AG04449 (cell line): Measurements from ENCODE around the gene PAX5.

Source experiments
- CTCF ChIA-PET: fragments of 350-600 bp; formaldehyde crosslinking; extraction: SDS; loops from one replicate; lab custom pipeline; 2021; ENCODE audit warnings: antibody characterized with exemption; lab: Yijun Ruan, JAX
- POLR2A ChIA-PET: fragments of 400-600, 350-600 bp; formaldehyde crosslinking; extraction: SDS; loops from one replicate; lab custom pipeline; 2020; ENCODE audit warnings: antibody characterized with exemption, inconsistent platforms; lab: Yijun Ruan, JAX
- DNase-seq: peaks from one replicate; pipeline ENCODE4 v3.0.0-alpha.2; 2010; ENCODE audit warnings: low read depth, low spot score
- H3K4me3 ChIP-seq: 2 replicates; pipeline ENCODE4 v1.5.1; 2011; ENCODE audit warnings: low read depth, mild to moderate bottlenecking, control low read depth, low read length
- TF ChIP-seq, protein P1 (sequence below): IDR thresholded peaks from one replicate; pipeline ENCODE4 v1.5.1; 2011; ENCODE audit warnings: mild to moderate bottlenecking, moderate library complexity, low read length, control low read depth, inconsistent platforms; ENCODE audit not compliant: insufficient read depth; ENCODE audit errors: missing control alignments

Gene PAX5

DNA sequence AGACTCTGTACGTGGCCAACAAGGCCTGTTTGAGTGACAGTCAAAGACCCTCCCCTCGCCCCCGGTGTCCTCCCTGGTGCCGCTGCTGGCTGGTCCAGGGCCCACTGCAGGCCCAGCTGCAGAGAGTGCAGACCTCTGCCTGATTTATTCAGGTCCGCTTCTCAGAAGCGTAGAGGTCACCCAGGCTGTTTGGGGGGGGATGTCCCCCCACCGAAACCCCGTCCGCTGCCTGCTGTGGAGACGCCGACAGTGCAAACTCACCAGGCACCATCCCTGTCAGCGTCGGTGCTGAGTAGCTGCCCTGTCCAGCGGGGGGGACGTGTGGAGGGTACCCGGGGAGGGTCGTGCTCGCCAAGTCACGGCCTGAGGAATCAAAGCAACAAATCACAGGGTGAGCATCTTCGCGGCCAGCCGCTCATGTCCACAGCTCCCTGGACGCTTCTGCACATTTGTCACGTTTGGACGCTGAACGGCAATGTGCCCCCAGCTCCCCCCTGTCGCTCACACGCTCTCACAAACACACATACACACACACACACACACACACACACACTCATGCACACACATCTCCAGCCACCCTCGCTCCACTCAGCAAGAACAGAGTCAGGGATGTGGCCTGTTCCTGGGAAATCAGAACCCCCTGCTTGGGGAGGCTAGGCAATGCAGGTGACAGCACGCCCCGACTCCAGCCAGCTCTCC, 152.2 kb downstream of the PAX5 start:
- DNase-seq: no peak
- POLR2A ChIA-PET: no interaction called here
- no peak overlapping the region for H3K4me3 ChIP-seq
- TF ChIP-seq, protein P1, sequence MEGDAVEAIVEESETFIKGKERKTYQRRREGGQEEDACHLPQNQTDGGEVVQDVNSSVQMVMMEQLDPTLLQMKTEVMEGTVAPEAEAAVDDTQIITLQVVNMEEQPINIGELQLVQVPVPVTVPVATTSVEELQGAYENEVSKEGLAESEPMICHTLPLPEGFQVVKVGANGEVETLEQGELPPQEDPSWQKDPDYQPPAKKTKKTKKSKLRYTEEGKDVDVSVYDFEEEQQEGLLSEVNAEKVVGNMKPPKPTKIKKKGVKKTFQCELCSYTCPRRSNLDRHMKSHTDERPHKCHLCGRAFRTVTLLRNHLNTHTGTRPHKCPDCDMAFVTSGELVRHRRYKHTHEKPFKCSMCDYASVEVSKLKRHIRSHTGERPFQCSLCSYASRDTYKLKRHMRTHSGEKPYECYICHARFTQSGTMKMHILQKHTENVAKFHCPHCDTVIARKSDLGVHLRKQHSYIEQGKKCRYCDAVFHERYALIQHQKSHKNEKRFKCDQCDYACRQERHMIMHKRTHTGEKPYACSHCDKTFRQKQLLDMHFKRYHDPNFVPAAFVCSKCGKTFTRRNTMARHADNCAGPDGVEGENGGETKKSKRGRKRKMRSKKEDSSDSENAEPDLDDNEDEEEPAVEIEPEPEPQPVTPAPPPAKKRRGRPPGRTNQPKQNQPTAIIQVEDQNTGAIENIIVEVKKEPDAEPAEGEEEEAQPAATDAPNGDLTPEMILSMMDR: no peak
- CTCF ChIA-PET: interaction anchor here (5.4 kb wide), 1 partner anchor 8 kb away, joined by 44 read pairs; no protein-coding TSS in a partner anchor

DNA sequence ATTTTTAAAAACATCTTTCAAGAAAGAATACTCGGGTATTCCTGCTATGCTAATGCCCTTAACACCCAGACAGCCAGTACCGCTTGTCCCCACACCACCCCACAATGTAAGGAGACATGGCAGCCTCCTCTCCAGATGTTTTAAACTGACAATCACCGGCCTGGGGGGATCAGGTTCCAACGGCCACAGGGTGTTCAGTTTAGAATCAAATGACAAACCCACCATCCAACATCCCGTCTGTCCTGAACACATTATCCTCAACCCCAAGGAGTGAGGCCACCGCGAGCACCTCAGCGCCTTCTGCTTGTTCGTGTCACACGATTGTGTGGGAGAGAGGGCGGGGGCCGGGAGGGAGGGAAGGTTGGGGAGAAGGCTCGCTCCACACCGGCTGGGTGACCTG, 152.8 kb downstream of the PAX5 start:
- CTCF ChIA-PET: no interaction called here
- POLR2A ChIA-PET: no interaction called here
- no peak overlapping the region for H3K4me3 ChIP-seq
- TF ChIP-seq, protein P1: no peak
- no peak for DNase-seq

DNA sequence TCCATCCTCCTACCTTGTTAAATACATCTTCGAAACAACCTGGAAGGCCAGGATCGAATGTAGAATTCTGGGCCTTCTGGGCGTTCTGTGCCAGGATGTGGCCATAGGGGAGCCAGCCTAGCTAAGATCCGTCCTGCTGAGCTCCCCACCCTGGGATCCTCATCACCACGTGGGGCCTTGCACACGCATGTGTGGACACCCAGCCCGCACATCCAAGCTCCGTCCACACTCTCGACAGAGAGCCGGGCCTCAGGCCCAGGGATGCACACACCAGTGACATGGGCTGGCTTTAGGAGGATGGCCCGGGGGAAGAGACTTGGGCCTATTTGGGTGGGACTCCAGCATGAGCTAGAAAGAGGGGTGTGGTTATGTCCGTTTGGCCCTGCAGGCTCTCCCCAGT, 154.0 kb downstream of the PAX5 start:
- no peak for DNase-seq
- H3K4me3 ChIP-seq: no peak overlapping the region
- TF ChIP-seq, protein P1: no peak
- CTCF ChIA-PET: interaction anchor here (0.8 to 1.2 kb wide), 3 partner anchors 18 to 531 kb away, joined by 3 read pairs; no protein-coding TSS in a partner anchor
- POLR2A ChIA-PET: no interaction called here

DNA sequence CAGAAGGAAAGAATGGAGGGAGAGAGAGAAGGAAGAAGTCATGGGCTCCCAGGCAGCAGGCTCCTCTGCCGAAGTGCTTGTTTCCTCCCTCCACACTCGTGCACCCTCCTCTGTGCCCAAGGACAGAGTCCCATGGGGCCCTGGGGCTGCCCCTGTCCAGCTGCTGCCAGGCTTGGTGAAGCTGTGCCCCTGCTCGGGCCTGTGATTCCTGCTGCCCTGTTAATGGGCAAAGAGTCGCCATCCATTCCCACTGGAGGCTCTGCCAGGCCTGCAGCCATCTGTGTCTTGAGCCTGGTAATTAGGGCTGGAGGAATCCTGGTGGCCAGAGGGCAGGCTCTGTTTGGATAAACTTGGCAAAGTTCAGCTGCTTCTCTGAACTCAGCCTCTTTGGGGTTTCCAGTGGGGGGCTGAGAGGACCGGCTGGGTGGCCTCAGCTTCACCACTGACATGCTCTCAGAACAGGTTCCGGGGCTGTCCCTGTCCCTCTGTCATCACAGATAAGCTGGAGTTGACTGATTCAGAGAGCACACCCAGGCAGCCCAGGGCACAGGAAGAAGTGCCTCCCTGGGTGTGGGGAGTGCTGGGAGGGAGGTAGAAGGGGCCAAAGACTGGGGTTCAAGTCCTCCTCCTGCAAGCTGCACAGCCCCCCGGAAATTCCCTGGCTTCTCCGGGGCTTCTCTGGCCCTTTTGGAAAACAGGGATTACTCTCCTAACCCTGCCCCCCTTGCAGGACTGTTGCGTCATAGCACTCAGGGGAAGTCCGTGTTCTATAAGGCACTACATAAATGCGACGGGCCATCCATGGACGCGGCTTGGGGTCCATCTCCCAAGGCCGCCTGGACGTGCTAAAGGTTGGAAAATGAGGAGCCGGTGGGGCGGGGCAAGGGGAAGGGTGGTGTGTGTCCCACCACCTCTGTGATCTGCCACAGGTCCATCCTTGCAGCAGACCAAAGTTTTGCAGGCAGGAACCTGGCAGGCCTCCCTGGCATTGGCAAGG, 154.8 kb downstream of the PAX5 start:
- no peak for DNase-seq
- H3K4me3 ChIP-seq: no peak overlapping the region
- CTCF ChIA-PET: interaction anchor here (0.8 to 1.2 kb wide), 2 partner anchors 18 kb away, joined by 3 read pairs; no protein-coding TSS in a partner anchor
- POLR2A ChIA-PET: no interaction called here
- TF ChIP-seq, protein P1: no peak

DNA sequence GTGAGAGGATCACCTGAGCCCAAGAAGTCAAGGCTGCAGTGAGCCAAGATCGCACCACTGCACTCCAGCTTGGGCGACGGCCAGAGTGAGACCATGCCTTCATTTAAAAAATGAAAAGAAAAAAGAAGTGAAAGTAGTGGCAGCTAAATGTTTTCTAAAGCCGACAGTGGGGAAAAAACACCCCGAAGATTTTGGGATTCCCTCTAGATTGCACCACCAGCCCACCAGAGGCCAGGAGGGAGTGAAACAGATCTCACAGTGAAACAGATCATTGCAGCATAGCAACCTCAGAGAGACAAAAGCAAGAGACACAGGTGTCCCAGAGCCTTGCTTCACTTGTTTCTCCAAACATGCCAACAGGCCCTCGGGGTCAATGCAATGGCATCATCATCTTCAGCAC, 156.8 kb downstream of the PAX5 start:
- ChIA-PET CTCF (interaction anchor here (0.9 to 5.7 kb wide), 4 partner anchors 12 to 536 kb away, joined by 3 to 50 read pairs (median 4); no protein-coding TSS in a partner anchor), POLR2A (no interaction called here)
- H3K4me3 ChIP-seq: no peak overlapping the region
- TF ChIP-seq, protein P1: no peak
- no peak for DNase-seq
